ENCODE measurements around the gene KNTC1. TPM values are rescaled to one million over a fixed set of nuclear protein-coding genes. Genes with fewer than 3 reads are reported as not detected.
"Not testable (repeated sequence)": the region's sequence is repeated elsewhere in the genome, so short reads cannot be mapped to it uniquely, and the experiment has no call there.

KNTC1 gene
- total RNA-seq, 1 experiment from 2014 or later: 67.7 TPM

DNA sequence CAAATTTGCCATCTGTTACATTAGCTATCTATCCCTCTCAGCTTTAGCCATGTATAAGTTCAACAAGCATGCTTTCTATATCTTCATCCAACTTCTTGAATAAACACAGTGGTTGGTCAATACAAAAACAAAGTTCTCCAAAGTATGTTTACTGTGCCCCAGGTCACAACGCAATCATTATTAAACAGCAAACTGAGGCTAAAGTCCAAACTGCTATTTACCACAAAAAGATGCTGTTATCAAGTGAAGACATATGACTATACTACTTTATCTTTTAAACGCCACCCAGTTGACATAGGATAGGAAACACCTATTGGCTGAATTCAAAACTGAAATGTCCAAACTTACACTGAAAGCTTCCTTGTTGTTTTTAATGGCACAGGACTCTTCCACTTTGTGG, 38.0 kb upstream of the KNTC1 start:
- Histone ChIP-seq H3K9me3 (ENCODE audit: insufficient read depth, low read depth) (no peaks in the 10 kb centered on the region), H3K27me3 (ENCODE audit: insufficient read depth, low read depth) (no peaks in the 10 kb centered on the region), H2AFZ (no peak overlapping the region), H3K9me2 (ENCODE audit: insufficient read depth) (no peaks in the 10 kb centered on the region), H3K4me3 (no peak overlapping the region), H3F3A (ENCODE audit: insufficient read depth, low read depth) (peaks cover 24% of the 10 kb centered on the region), H3K36me3 (ENCODE audit: low read depth) (peaks cover 48% of the 10 kb centered on the region), H3K4me1 (replicated peaks; ENCODE audit: insufficient read depth) (no peaks in the 10 kb centered on the region), H3K4me2 (no peak overlapping the region), H3K79me2 (ENCODE audit: low read depth) (no peaks in the 10 kb centered on the region; the same call in 1 of the 2 replicates), H4K20me1 (ENCODE audit: insufficient read depth) (0 out of 2 replicates have a peak, but pooled peaks cover 5% of the 10 kb centered on the region), H3K27ac (no peak overlapping the region)
- intact Hi-C loops (cut with micrococcal nuclease; ENCODE audit: unreplicated experiment): no loop called here
- POLR2A ChIA-PET (ENCODE audit: unreplicated experiment): no interaction called here
- TF ChIP-seq EZH2 (IDR thresholded peaks at IDR 0.05; ENCODE audit: low read depth): no peak
- no peak for TF ChIP-seq CTCF (conservative IDR thresholded peaks at IDR 0.05)
- DNase-seq: no peak
- CTCF ChIA-PET: no interaction called here
- no TSS peak for BruUV-seq (replicated peaks)

- DNase-seq: no peak
- no TSS peak for BruUV-seq (replicated peaks)
- H3K27me3 ChIP-seq (ENCODE audit: insufficient read depth, low read depth): no peaks in the 10 kb centered on the region
- no peaks in the 10 kb centered on the region for H3K9me3 ChIP-seq (ENCODE audit: insufficient read depth, low read depth)
- H3K4me1 ChIP-seq (replicated peaks; ENCODE audit: insufficient read depth): no peaks in the 10 kb centered on the region
- no peak for TF ChIP-seq EZH2 (IDR thresholded peaks at IDR 0.05; ENCODE audit: low read depth)
- no peak for TF ChIP-seq CTCF (conservative IDR thresholded peaks at IDR 0.05)
- H3K4me2 ChIP-seq: no peak overlapping the region
- H2AFZ ChIP-seq: no peak overlapping the region
- H3K79me2 ChIP-seq (ENCODE audit: low read depth): peaks cover 22% of the 10 kb centered on the region
- H3K4me3 ChIP-seq: no peak overlapping the region
- no peaks in the 10 kb centered on the region for H3K9me2 ChIP-seq (ENCODE audit: insufficient read depth)
- intact Hi-C loops (cut with micrococcal nuclease; ENCODE audit: unreplicated experiment): no loop called here
- H4K20me1 ChIP-seq (ENCODE audit: insufficient read depth): no peaks in the 10 kb centered on the region; the same call in 1 of the 2 replicates
- peaks cover 17% of the 10 kb centered on the region for H3F3A ChIP-seq (ENCODE audit: insufficient read depth, low read depth)
- peaks cover 48% of the 10 kb centered on the region for H3K36me3 ChIP-seq (ENCODE audit: low read depth)
- ChIA-PET POLR2A (ENCODE audit: unreplicated experiment) (interaction anchor here (0.6 to 0.9 kb wide), 2 partner anchors 9 to 97 kb away, joined by 5 to 9 read pairs; partner anchors contain the start of gene ZCCHC8), CTCF (no interaction called here)
- H3K27ac ChIP-seq: no peak overlapping the region
Measured at GRCh38 chr12:122491991-122492390, 35.1 kb upstream of the KNTC1 start.

GRCh38 chr12:122493222-122493621, 33.8 kb upstream of the KNTC1 start:
- Histone ChIP-seq H3K79me2 (ENCODE audit: low read depth) (peaks cover 34% of the 10 kb centered on the region), H3F3A (ENCODE audit: insufficient read depth, low read depth) (peaks cover 13% of the 10 kb centered on the region), H3K36me3 (ENCODE audit: low read depth) (peaks cover 48% of the 10 kb centered on the region)
- H2AFZ ChIP-seq; H4K20me1 ChIP-seq (ENCODE audit: insufficient read depth); H3K4me3 ChIP-seq; H3K27me3 ChIP-seq (ENCODE audit: insufficient read depth, low read depth); H3K4me2 ChIP-seq; CTCF ChIA-PET; H3K9me3 ChIP-seq (ENCODE audit: insufficient read depth, low read depth); H3K27ac ChIP-seq; H3K4me1 ChIP-seq (replicated peaks; ENCODE audit: insufficient read depth); POLR2A ChIA-PET (ENCODE audit: unreplicated experiment); DNase-seq; intact Hi-C loops (cut with micrococcal nuclease; ENCODE audit: unreplicated experiment); H3K9me2 ChIP-seq (ENCODE audit: insufficient read depth); BruUV-seq (replicated peaks): not testable (repeated sequence)

DNA sequence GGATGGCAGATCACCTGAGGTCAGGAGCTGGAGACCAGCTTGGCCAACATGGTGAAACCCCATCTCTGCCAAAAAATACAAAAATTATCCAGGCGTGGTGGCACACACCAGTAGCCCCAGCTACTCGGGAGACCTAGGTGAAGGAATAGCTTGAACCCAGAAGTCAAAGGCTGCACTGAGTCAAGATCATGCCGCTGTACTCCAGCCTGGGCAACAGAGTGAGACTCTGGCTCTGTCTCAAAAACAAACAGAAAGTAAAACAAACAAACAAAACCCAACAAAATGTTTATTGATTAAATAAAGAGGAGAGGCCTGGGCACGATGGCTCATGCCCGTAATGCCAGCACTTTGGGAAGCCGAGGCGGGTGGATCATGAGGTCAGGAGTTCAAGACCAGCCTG, 31.8 kb upstream of the KNTC1 start:
- no peaks in the 10 kb centered on the region for H3K9me2 ChIP-seq (ENCODE audit: insufficient read depth)
- peaks cover 17% of the 10 kb centered on the region; the same call in 1 of the 2 replicates for H3K4me1 ChIP-seq (replicated peaks; ENCODE audit: insufficient read depth)
- no peaks in the 10 kb centered on the region for H3K9me3 ChIP-seq (ENCODE audit: insufficient read depth, low read depth)
- ChIA-PET CTCF (no interaction called here), POLR2A (ENCODE audit: unreplicated experiment) (interaction anchor here (0.6 kb wide), 1 partner anchor 97 kb away, joined by 8 read pairs; no protein-coding TSS in a partner anchor)
- peaks cover 17% of the 10 kb centered on the region for H3F3A ChIP-seq (ENCODE audit: insufficient read depth, low read depth)
- no peaks in the 10 kb centered on the region for H3K27me3 ChIP-seq (ENCODE audit: insufficient read depth, low read depth)
- DNase-seq: no peak
- no peak overlapping the region for H3K4me2 ChIP-seq
- peaks cover 5% of the 10 kb centered on the region; the same call in 1 of the 2 replicates for H4K20me1 ChIP-seq (ENCODE audit: insufficient read depth)
- H3K36me3 ChIP-seq (ENCODE audit: low read depth): peaks cover 31% of the 10 kb centered on the region
- peaks cover 54% of the 10 kb centered on the region for H3K79me2 ChIP-seq (ENCODE audit: low read depth)
- H2AFZ ChIP-seq: no peak overlapping the region
- H3K4me3 ChIP-seq: no peak overlapping the region
- intact Hi-C loops (cut with micrococcal nuclease; ENCODE audit: unreplicated experiment): no loop called here
- H3K27ac ChIP-seq: no peak overlapping the region
- no TSS peak for BruUV-seq (replicated peaks)
- TF ChIP-seq EZH2 (IDR thresholded peaks at IDR 0.05; ENCODE audit: low read depth) (no peak), CTCF (conservative IDR thresholded peaks at IDR 0.05) (no peak)
